ENCODE measurements around the gene PARD3B.

PARD3B gene

GRCh38 chr2:205041472-205042130, 496.3 kb downstream of the PARD3B start:
- TF ChIP-seq TAF1 (IDR thresholded peaks at IDR 0.05; ENCODE audit: borderline replicate concordance, low read depth, low read length) (no peak), POLR2AphosphoS5 (IDR thresholded peaks at IDR 0.05; ENCODE audit: low read depth, low read length) (no peak), POLR2A (IDR thresholded peaks at IDR 0.05; ENCODE audit: low read depth, low read length) (no peak)
- FAIRE-seq = no peak
- no peak for DNase-seq (ENCODE audit: insufficient read length)

DNA sequence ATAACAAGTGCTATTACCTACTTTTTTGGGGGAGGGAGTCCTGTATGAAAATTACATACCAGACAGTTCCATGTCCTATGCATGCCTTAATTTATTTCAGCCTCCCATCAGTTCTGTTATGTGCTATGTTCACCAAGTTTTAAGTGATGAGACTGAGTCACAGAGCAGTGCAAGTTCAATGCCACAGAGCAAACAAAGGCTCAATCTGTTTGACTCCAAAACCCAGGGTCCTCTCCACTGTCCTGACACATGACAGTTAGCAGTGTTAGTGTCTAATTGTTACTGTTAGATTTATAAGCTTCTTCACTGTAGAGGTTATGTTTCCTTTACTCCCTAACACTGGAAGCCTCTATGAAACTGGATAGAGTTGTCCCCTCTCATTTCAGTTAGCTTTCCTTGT, 498.0 kb downstream of the PARD3B start:
- TF ChIP-seq POLR2A (IDR thresholded peaks at IDR 0.05; ENCODE audit: low read depth, low read length) = no peak
- no peak for TF ChIP-seq TAF1 (IDR thresholded peaks at IDR 0.05; ENCODE audit: borderline replicate concordance, low read depth, low read length)
- no peak for TF ChIP-seq POLR2AphosphoS5 (IDR thresholded peaks at IDR 0.05; ENCODE audit: low read depth, low read length)
- DNase-seq (ENCODE audit: insufficient read length) (no peak), FAIRE-seq (no peak)

DNA sequence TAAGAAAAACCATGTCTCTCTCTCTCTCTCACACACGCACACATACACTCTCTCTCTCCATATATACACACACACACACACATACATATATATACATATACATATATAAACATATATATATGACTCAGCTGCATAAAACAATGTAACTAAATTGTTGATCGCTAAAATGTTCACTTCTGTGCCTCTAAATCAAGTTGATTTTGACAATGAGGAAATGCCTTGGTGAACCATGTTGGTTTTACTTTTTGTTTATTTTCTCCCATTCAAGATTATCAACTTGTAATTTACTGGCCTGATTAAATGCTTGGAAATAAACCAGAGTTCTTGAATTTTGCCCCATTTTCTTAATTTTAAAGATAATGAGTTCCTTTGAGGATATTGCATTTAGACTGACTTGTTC, 500.4 kb downstream of the PARD3B start:
- no peak for DNase-seq (ENCODE audit: insufficient read length)
- TF ChIP-seq TAF1 (IDR thresholded peaks at IDR 0.05; ENCODE audit: borderline replicate concordance, low read depth, low read length) = no peak
- FAIRE-seq = no peak

- DNase-seq (ENCODE audit: insufficient read length) (no peak), FAIRE-seq (no peak)
These were observed 502.1 kb downstream of the PARD3B start for GRCh38 chr2:205047273-205047839.

DNA sequence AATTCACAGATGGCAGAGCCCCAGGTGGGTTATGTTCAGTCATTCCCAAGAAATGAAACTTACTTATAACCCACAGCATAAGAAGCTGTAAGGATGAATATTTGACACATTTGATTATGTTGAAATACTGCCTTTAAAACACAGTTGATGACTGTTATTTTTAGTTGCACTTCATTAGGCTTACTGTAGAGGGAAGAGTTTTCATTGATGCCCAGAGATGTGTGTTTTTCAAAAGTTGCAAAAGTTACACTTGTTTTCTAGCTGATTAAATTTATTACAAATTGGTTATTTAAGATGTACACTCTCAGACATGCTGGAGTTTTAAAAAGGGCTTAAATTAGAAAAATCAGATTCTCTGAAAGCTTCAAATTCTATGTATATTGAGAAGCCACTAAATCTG, 506.1 kb downstream of the PARD3B start:
- no peak for FAIRE-seq
- TF ChIP-seq POLR2AphosphoS5 (IDR thresholded peaks at IDR 0.05; ENCODE audit: low read depth, low read length) (no peak), TAF1 (IDR thresholded peaks at IDR 0.05; ENCODE audit: borderline replicate concordance, low read depth, low read length) (no peak), POLR2A (IDR thresholded peaks at IDR 0.05; ENCODE audit: low read depth, low read length) (no peak)
- DNase-seq (ENCODE audit: insufficient read length) = no peak

More at GRCh38 chr2:205047273-205047839, 502.1 kb downstream of the PARD3B start:
- TF ChIP-seq TAF1 (IDR thresholded peaks at IDR 0.05; ENCODE audit: borderline replicate concordance, low read depth, low read length) = no peak
- no peak for TF ChIP-seq POLR2A (IDR thresholded peaks at IDR 0.05; ENCODE audit: low read depth, low read length)
- no peak for TF ChIP-seq POLR2AphosphoS5 (IDR thresholded peaks at IDR 0.05; ENCODE audit: low read depth, low read length)

DNA sequence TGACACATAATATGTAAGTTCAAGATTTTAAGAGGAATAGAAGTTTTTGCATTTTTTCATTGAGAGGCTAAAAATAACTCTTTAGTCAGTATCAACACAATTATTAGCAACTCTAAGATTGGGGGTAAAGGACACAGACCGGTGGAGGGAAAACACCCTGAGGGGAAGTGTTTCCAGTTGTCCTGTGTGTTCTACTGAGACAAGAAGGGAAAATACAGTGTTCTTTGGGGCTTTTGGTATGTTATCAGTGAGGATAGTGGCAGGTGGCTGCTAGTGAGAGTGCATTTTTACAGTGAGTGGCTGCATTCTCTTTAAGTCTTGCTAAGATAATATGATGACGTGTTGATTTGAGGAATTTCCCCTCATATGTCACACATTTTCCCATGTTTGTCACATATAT, 507.5 kb downstream of the PARD3B start:
- FAIRE-seq = no peak

DNA sequence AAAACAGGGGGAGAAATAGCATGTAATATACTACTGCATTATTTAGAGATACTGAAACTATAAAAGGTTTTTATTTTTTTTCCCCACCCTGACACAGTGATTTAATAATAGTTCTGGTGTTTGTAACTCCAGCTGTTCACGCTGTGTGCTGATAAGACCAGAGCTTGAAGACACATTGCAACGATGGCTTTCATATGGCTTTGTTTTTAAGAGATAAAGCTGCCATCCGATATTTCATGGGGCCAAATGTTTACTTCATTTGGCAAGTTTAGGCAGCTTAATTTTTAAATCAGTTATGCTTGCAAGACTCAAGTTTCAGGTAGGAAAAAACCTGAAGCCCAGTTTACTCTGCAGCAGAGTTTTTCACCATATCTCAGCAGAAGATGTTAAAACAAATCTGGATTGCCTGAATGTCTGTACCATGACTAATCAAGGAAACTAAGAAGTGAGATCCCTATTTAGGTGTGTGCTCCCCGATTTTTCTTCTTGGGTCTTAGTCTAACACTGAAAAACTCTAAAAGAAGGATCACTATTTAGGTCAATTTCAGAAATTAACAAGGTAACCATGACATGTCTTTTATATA, 508.6 kb downstream of the PARD3B start:
- FAIRE-seq = no peak
- no peak for DNase-seq (ENCODE audit: insufficient read length)
- no peak for TF ChIP-seq TAF1 (IDR thresholded peaks at IDR 0.05; ENCODE audit: borderline replicate concordance, low read depth, low read length)
- TF ChIP-seq POLR2AphosphoS5 (IDR thresholded peaks at IDR 0.05; ENCODE audit: low read depth, low read length) = no peak
- TF ChIP-seq POLR2A (IDR thresholded peaks at IDR 0.05; ENCODE audit: low read depth, low read length) = no peak

More for the DNA sequence above, 507.5 kb downstream of the PARD3B start:
- TF ChIP-seq TAF1 (IDR thresholded peaks at IDR 0.05; ENCODE audit: borderline replicate concordance, low read depth, low read length) (no peak), POLR2AphosphoS5 (IDR thresholded peaks at IDR 0.05; ENCODE audit: low read depth, low read length) (no peak), POLR2A (IDR thresholded peaks at IDR 0.05; ENCODE audit: low read depth, low read length) (no peak)
- no peak for DNase-seq (ENCODE audit: insufficient read length)

GRCh38 chr2:205054789-205055188, 509.5 kb downstream of the PARD3B start:
- DNase-seq (ENCODE audit: insufficient read length) = no peak
- no peak for FAIRE-seq
- no peak for TF ChIP-seq POLR2A (IDR thresholded peaks at IDR 0.05; ENCODE audit: low read depth, low read length)

- TF ChIP-seq POLR2AphosphoS5 (IDR thresholded peaks at IDR 0.05; ENCODE audit: low read depth, low read length) (no peak), TAF1 (IDR thresholded peaks at IDR 0.05; ENCODE audit: borderline replicate concordance, low read depth, low read length) (no peak), POLR2A (IDR thresholded peaks at IDR 0.05; ENCODE audit: low read depth, low read length) (no peak)
These were observed 510.0 kb downstream of the PARD3B start for GRCh38 chr2:205055251-205055650.

DNA sequence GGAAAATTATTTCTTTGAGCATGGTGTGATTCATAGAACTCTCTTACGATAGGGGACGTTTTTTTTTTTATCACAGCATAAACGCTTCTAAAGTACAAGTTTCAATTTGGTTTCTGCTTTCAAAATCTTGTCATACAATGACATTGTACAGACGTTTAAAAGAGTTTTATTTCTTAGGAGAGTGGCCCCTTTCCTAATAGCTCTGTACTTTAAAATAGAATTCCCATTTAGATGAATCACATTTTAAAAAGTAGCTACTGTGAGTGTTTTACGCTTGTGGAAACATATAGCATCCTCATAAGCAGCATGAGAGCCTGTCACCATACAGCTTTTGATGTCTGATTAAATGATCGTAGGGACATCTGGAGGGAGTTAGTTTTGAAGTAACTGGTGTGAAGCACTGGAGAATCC, 510.9 kb downstream of the PARD3B start:
- TF ChIP-seq POLR2AphosphoS5 (IDR thresholded peaks at IDR 0.05; ENCODE audit: low read depth, low read length) = no peak
- no peak for TF ChIP-seq TAF1 (IDR thresholded peaks at IDR 0.05; ENCODE audit: borderline replicate concordance, low read depth, low read length)
- DNase-seq (ENCODE audit: insufficient read length) (no peak), FAIRE-seq (no peak)

More at GRCh38 chr2:205055251-205055650, 510.0 kb downstream of the PARD3B start:
- FAIRE-seq = no peak
- DNase-seq (ENCODE audit: insufficient read length) = no peak

GRCh38 chr2:205058409-205058808, 513.1 kb downstream of the PARD3B start:
- FAIRE-seq (no peak), DNase-seq (ENCODE audit: insufficient read length) (no peak)
- no peak for TF ChIP-seq POLR2A (IDR thresholded peaks at IDR 0.05; ENCODE audit: low read depth, low read length)
- no peak for TF ChIP-seq TAF1 (IDR thresholded peaks at IDR 0.05; ENCODE audit: borderline replicate concordance, low read depth, low read length)
- no peak for TF ChIP-seq POLR2AphosphoS5 (IDR thresholded peaks at IDR 0.05; ENCODE audit: low read depth, low read length)

DNA sequence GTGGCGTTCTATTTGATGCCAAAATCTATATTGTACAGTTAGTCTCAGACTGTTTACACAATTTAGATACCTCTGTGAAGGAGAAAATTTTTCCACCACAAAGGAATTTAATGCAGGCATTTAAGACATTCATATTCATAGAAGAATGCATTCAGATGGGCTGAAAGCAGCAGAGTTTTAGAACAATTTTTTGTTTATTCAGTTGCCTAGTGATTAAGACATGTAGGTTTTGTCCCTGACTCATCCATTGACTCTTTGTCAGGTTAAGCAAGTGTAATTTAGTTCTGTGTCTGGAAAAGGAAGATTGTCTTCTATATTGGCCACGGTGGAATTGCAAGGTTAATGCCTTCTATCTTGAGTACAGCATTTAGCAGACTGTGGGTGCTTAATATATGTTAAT, 515.0 kb downstream of the PARD3B start:
- DNase-seq (ENCODE audit: insufficient read length) = no peak
- FAIRE-seq = no peak

More for the DNA sequence above, 515.0 kb downstream of the PARD3B start:
- TF ChIP-seq TAF1 (IDR thresholded peaks at IDR 0.05; ENCODE audit: borderline replicate concordance, low read depth, low read length) = no peak
- TF ChIP-seq POLR2A (IDR thresholded peaks at IDR 0.05; ENCODE audit: low read depth, low read length) = no peak
- no peak for TF ChIP-seq POLR2AphosphoS5 (IDR thresholded peaks at IDR 0.05; ENCODE audit: low read depth, low read length)

Measured in GM12892 (cell line).